OCI-LY3 (cell line): ENCODE measurements around the gene TMEM252.

Experiments used
- CTCF ChIP-seq: fragments of 200-600, 300-600 bp; sonication (generic); IDR thresholded peaks from 2 replicates; pipeline ENCODE4 v1.5.1; 2014; ENCODE audit warnings: antibody characterized with exemption, low read length, low read depth
- EZH2phosphoT487 ChIP-seq: fragments of 200-600 bp; shearing (Covaris generic); IDR thresholded peaks from 2 replicates; pipeline ENCODE4 v1.6.1; 2018; ENCODE audit warnings: antibody characterized with exemption, mixed run types, low read depth

- TF ChIP-seq EZH2phosphoT487 (no peak), CTCF (peak; percentile 33; the same call in 1 of the 2 replicates)
Measured at GRCh38 chr9:68574150-68574549, 33.5 kb upstream of the TMEM252 start.
